Thoracic aorta (tissue), 2 donors: Measurements from ENCODE around the gene HPSE2. TPM values are rescaled to one million over a fixed set of nuclear protein-coding genes. Genes with fewer than 3 reads are reported as not detected.

ENCODE experiments used
- ATAC-seq: fragments of 150-250 bp; one replicate; pipeline ENCODE4 v1.8.0; 2017; ENCODE audit warnings: low read depth; ENCODE audit not compliant: insufficient number of reproducible peaks, low FRiP score
- DNase-seq: peaks from one replicate; pipeline ENCODE4 v3.0.0-alpha.2; 2020; ENCODE audit warnings: low spot score
- H3K27ac ChIP-seq, 2 donors: fragments of 200-600 bp; sonication (generic); 1 replicate in 1 of 2; 2 replicates in 1 of 2; pipeline ENCODE4 v1.5.1; 2016; ENCODE audit warnings: mild to moderate bottlenecking in 2 of 2, moderate library complexity in 2 of 2
- H3K27me3 ChIP-seq: fragments of 200-600 bp; sonication (generic); replicated peaks from 2 replicates; pipeline ENCODE4 v1.6.0; 2016; ENCODE audit warnings: mild to moderate bottlenecking; ENCODE audit not compliant: insufficient read depth
- H3K36me3 ChIP-seq: fragments of 200-600 bp; sonication (generic); one replicate; pipeline ENCODE4 v1.5.1; 2016
- H3K4me1 ChIP-seq, 2 donors: fragments of 200-600 bp; sonication (generic); 1 replicate in 1 of 2; 2 replicates in 1 of 2; pipeline versions ENCODE4 v1.5.1 to v1.6.0; 2016; ENCODE audit warnings: low read depth in 2 of 2, mild to moderate bottlenecking in 1 of 2; ENCODE audit not compliant: control insufficient read depth in 1 of 2
- H3K4me3 ChIP-seq: fragments of 200-600 bp; sonication (generic); 2 replicates; pipeline ENCODE4 v1.5.1; 2016; ENCODE audit warnings: mild to moderate bottlenecking
- H3K9me3 ChIP-seq: fragments of 200-600 bp; sonication (generic); 2 replicates; pipeline ENCODE4 v1.5.1; 2016
- CTCF ChIP-seq: fragments of 200-600 bp; sonication (generic); IDR thresholded peaks from one replicate; pipeline ENCODE4 v1.5.1; 2019; ENCODE audit warnings: antibody characterized with exemption
- total RNA-seq, 2 donors: library from RNA; depleted of rRNA; stranded (reverse); fragments of >200 nt; gene quantifications; one replicate each; pipeline versions ENCODE4 v1.1.0 to v1.2.3, GENCODE V29; 2016

The HPSE2 gene
- total RNA-seq, 2 donors from 2014 or later: 1.1 to 1.8 TPM

- Histone ChIP-seq H3K27me3 (no peaks in the 10 kb centered on the region), H3K36me3 (no peaks in the 10 kb centered on the region), H3K9me3 (no peaks in the 10 kb centered on the region), H3K4me3 (no peak overlapping the region), H3K27ac (no peak overlapping the region), H3K4me1 (no peaks in the 10 kb centered on the region)
- TF ChIP-seq CTCF: no peak
- no peak for ATAC-seq
- DNase-seq: no peak
These were observed 748.0 kb downstream of the HPSE2 start for GRCh38 chr10:98487649-98488048.

GRCh38 chr10:98486421-98486820 lies 749.2 kb downstream of the HPSE2 start:
- no peaks in the 10 kb centered on the region for H3K36me3 ChIP-seq
- H3K4me1 ChIP-seq: no peaks in the 10 kb centered on the region
- no peak for TF ChIP-seq CTCF
- H3K4me3 ChIP-seq: no peak overlapping the region
- H3K27ac ChIP-seq: no peak overlapping the region
- no peaks in the 10 kb centered on the region for H3K9me3 ChIP-seq
- DNase-seq: no peak
- ATAC-seq: no peak
- no peaks in the 10 kb centered on the region for H3K27me3 ChIP-seq

GRCh38 chr10:98485959-98486358 lies 749.7 kb downstream of the HPSE2 start:
- no peaks in the 10 kb centered on the region for H3K4me1 ChIP-seq
- H3K27ac ChIP-seq: no peak overlapping the region
- ATAC-seq: no peak
- no peak for TF ChIP-seq CTCF
- no peaks in the 10 kb centered on the region for H3K9me3 ChIP-seq
- H3K36me3 ChIP-seq: no peaks in the 10 kb centered on the region
- no peak for DNase-seq
- H3K27me3 ChIP-seq: no peaks in the 10 kb centered on the region
- no peak overlapping the region for H3K4me3 ChIP-seq

GRCh38 chr10:98483658-98484057 lies 752.0 kb downstream of the HPSE2 start:
- Histone ChIP-seq H3K4me3 (no peak overlapping the region), H3K27me3 (no peaks in the 10 kb centered on the region), H3K9me3 (no peaks in the 10 kb centered on the region), H3K36me3 (no peaks in the 10 kb centered on the region), H3K4me1 (no peaks in the 10 kb centered on the region), H3K27ac (no peak overlapping the region)
- DNase-seq (no peak), ATAC-seq (no peak)
- no peak for TF ChIP-seq CTCF

- no peaks in the 10 kb centered on the region for H3K4me1 ChIP-seq
- ATAC-seq (no peak), DNase-seq (no peak)
- no peak overlapping the region for H3K4me3 ChIP-seq
- no peaks in the 10 kb centered on the region for H3K36me3 ChIP-seq
- H3K27me3 ChIP-seq: no peaks in the 10 kb centered on the region
- no peak overlapping the region for H3K27ac ChIP-seq
- TF ChIP-seq CTCF: no peak
- H3K9me3 ChIP-seq: no peaks in the 10 kb centered on the region
These were observed 753.6 kb downstream of the HPSE2 start for GRCh38 chr10:98482096-98482495.
